HG02623 (cell line): ENCODE measurements around the gene SHROOM2.
A peak's percentile ranks its signal among the peaks of the same experiment; 100 is the strongest.

ENCODE experiments used
- ATAC-seq: cut with Tn5 transposase; IDR thresholded peaks from one replicate; pipeline ENCODE4 v1.9.1; 2021; ENCODE audit warnings: moderate library complexity; ENCODE audit not compliant: unreplicated experiment

SHROOM2 gene

DNA sequence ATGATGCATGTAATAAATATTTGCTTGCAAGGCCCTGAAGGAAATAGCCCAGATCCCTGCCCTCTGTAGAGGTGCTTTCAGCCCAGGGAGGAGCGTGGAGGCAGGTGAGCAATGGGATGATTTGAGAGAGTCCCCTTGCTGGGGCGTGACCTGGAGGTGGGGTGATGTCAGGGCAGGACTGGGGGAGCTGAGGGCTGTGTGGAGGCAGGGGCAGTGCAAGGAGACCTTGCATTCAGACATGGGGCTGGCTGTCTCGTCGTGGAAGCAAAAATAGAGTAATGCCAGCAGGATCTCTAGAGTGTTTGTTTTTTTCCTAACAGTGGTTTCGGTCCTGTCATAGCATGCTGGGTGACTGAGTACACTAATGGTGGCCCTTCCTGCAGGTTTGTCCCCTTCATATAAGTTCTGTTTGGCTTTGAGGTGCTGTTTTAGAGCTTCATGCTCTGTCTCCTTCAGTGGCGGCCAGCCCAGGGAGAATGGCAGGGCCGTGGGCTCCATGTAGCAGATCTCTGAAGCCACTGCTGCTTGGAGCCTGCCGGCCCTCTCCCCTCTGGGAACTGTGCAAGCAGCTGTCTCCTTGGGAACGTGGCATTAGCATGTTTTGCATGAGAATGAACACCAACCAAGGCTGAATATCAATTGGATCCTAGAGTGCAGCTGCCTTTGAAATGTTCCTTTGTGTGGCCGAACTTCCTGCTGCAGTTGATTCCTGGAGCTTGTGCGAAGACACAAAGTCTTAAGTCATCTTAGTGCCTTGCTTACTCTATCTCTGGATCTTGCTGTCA, 141.7 kb downstream of the SHROOM2 start:
- no peak for ATAC-seq

DNA sequence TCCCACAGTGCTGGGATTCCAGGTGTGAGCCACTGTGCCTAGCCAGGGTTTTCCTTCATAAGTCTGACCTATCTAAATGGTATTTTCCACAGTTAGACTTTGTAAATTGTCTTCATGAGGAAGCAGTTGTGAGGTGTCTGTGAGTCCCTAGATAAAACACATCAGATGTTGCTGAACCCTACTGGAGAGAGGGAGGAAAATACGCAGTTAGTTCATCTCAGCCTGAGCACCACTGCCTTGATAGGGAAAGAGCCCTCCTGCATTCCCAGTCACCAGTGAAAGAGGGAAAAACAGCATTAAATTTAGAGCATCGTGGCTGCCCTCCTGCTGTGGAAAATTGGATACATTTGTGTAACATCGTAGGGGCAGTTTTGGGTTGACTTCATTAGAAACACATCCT, 149.2 kb downstream of the SHROOM2 start:
- no peak for ATAC-seq

DNA sequence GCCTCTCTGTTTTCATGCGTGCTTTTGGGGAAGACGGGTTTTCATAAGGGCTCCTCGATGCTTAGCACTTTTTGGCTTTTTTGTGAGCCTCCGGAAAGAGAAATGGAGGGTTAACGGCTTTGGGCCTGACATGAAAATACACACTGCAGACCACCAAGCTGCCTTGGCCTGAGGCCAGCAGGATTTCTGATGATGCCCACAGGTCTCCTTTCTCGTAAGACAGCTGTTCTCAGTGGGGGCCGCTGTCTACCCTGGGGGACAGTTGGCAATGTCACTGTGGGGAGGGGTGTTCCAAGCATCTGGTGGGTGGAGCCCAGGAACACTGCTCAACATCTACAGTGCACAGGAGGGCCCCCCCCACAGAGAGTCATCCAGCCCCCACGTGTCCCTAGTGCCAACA, 151.5 kb downstream of the SHROOM2 start:
- no peak for ATAC-seq

DNA sequence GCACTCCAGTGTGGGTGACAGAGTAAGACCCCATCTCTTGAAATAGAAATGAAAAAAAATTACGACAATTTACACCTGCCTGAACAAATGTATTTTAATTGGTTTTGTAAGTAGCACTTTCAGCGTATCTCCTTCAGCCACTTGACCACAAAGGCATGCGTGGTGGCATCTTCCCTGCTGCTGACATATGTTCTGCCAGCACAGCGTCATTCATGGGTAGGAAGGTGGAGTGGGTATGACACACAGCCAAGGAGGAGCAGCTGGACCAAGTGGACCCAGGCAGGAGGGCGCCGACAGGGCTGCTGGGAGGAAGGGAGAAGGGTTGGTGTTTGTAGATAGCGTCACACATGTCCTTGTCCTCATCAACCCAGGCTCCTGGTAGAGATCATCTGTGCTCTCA, 152.3 kb downstream of the SHROOM2 start:
- no peak for ATAC-seq

DNA sequence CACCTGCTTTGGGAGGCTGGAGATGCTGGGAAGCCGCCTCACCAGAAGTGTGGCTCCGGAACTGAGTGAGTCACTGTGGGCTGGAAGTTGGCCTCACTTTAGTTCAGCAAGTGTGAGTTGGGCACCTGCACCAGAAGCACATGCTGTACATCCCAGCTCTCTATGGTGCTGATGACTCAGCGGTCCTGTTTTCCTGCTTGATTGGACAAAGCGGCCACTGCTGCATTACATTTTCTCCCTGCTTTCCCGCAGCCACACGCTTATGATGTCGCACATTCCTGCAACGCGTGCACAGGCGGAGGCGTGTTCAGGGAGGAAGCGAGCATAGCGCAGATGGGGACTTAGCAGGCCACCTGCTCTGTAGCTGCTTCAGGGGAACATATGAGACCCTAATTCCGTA, 154.2 kb downstream of the SHROOM2 start:
- ATAC-seq: no peak

DNA sequence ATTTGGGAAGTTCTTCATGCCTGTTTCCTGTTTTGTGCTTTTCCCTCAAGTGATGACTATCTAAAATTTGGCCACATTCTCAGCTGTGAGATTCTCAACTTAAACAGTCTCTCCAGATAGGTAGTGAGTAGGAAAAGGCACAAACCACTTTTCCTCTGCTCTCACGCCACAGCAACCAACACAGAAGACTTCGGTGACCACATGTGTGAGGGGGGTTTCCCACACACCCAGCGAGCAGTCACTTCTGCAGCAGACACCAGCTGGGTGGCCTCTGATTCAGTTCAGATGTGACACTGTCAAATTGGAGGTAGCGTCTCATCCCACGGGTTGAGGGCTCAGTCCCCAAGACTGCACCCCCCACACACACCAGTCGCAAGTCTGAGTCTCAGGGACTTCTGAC, 155.9 kb downstream of the SHROOM2 start:
- ATAC-seq: peak; percentile 93

DNA sequence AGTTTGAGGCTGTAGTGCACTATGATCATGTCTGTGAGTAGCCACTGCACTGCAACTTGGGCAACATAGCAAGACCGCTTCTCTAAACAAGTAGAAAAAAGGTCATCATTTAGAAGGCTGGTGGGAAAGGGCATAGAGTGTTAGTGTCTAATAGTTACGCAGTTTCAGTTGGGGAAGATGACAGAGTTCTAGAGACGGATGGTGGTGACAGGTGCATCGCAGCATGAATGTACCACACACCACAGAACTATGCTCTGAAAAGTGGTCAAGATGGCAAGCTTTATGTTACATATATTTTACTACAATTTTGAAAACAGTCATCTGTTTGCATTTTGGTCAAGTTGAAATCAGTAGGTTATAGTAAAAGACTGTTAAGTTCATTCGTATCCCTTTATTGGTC, 157.2 kb downstream of the SHROOM2 start:
- ATAC-seq: no peak

DNA sequence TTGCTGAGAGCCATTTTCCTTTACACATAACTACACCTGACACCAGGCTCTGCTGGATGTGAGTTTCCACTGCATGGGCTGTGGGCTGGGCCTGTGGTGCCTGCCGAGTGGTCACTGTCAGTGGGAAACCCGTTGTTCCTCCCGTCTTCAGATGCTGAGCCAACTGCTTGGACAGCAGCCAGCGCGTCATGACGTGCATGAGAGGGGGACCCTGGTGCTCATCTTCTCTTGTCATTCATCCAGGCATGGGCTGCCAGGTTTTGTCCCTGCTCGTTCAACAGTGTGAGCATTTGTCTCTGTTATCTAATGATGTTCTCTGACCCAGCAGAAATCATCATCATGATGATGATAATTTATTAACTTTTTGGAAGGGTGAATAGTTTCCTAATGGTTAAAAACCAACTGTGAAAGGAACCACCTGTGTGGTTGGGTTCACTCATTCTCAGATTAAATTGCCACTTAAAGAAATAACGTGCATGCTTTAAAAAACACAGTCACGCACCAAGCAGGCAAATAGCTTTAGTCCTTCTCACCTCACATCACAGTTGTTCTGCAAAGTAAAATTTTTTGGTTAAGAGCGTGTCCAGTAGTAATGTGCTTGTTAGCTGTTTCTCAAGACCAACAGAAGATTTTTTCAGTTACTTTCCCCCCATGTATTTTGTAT, 161.0 kb downstream of the SHROOM2 start:
- no peak for ATAC-seq

DNA sequence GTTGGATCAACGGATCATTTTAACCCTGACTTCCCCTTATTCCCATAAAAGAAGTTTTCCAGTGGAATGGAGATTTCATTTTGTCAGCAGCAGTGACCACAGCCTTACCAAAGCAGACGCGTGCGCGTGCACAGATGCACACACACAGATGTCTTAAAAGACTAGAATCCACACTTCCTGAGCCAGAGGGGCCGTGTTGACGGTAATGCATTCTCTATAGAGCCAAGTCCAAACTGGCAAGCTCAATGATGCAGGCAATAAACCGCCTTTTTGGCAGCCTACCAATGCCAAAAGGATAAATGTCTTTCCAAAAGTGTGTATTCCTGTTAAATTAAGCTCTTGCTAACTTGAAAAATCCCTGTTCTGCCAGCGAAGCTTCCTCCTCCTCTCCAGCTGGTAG, 162.2 kb downstream of the SHROOM2 start:
- ATAC-seq: no peak

DNA sequence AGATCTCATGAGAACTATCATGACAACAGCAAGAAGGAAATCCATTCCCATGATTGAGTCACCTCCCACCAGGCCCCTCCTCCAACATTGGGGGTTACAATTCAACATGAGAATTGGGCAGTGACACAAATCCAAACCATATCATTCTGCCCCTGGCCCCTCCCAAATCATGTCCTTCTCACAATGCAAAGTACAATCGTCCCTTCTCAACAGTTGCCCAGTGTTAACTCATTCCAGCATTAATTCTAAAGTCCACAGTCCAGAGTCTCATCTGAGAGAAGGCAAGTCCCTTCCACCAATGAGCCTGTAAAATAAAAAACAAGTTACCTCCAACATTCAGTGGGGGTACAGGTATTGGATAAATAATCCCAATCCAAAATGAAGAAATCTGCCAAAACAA, 166.1 kb downstream of the SHROOM2 start:
- ATAC-seq: no peak

DNA sequence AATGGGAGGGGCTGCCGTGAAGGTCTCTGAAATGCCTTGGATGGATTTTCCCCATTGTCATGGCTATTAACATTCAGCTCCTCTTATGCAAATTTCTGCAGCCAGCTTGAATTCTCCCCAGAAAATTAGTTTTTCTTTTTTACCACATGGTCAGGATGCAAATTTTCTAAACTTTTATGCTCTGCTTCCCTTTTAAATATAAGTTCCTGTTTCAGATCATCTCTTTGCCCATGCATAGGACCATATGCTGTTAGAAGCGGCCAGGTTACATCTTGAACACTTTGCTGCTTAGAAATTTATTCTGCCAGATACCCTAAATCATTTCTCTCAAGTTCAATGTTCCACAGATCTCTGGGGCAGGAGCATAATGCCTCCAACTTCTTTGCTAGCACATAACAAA, 167.2 kb downstream of the SHROOM2 start:
- no peak for ATAC-seq

DNA sequence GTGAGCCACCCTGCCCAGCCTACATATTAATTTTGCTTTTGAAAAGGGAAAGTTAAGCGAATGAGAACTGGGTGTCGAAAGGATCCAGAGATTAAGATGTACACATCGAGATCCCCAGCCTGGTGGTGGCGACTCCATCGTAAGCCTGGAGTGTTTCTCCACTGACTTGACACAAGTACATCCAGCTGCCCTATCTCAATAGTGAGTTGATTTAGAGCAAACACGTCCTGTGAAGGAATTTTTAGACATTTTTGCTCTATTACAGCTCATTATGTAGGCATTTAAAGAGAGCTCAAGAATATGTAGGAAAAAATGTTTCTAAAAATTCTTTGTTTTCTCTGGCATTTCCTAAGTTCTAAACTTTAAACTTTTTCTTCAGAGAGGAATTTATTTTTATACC, 169.3 kb downstream of the SHROOM2 start:
- no peak for ATAC-seq

DNA sequence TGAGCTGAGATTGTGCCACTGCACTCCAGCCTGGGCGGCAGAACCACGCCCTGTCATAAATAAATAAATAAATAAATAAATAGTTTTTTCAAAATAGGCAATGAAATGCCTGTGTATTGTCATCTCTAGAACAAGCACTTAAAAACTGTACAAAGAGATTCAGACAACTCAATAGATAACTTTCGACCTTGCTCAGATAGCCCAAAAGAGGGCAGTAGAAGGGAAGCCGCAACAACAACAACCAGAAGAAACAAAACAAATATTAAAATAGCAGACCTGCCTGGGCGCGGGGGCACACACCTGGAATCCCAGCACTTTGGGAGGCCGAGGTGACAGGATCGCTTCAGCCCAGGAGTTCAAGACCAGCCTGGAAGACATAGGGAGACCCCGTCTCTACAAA, 171.5 kb downstream of the SHROOM2 start:
- no peak for ATAC-seq

DNA sequence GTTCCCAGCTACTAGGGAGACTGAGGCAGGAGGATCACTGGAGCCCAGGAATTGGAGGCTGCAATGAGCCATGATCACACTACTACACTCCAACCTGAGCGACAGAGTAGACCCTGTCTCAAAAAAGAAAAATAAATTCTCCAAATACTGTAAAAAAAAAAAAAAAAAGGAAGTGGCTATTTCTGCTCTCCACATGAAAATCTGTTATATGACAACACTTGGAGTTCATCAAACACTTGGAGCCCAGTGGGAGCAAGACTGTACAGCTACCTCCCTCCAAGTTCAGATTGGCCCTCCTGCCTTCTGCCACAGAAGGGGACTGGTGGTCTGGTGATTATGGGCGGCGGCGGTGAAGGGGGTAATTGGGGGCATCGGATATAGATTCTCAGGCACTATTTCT, 172.0 kb downstream of the SHROOM2 start:
- no peak for ATAC-seq

DNA sequence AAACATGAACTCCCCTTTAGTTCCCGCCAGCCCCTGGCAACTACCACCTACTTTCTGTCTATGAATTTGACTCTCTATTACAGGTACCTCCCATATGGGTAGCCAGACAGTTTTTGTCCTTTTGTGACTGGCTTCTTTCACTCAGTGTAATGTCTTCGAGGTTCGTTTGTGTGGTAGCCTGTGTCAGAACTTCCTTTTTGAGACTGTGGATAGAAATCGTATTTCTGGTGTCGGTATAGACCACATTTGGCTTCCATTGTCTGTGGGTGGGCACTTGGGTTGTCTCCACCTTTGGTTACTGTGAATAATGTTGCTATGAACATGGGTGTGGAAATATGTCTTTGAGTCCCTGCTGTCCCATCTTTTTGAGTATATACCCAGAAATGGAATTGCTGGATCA, 175.5 kb downstream of the SHROOM2 start:
- ATAC-seq: no peak

DNA sequence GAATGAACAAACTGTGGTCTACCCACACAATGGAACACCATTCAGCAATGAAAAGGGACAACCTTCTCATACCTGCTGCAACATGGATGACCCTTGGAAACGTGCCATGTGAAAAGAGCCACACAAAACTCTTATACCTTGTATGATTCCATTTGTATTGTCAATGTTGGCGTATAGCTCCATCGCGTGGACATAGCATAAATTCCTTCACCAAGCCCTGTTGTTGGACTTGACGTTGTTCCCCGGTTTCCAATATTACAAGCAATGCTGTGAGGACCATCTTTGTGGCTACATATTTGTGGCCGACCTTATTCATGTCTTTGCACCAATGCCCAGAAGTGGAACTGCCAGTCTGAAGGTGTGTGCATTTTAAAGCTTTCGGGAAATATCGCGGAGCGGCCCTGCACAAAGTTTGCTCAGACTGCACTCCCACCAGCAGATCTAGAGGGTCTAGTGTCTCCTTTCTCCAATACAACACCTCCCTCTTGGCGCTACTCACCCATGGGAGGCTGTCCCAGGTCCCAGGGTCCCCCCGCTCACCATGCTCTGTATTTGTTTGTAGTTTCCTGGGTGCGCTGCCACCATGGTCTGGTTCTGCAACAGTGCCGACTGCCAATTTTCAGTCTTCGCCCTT, 180.7 kb downstream of the SHROOM2 start, which contains the start of gene CLDN34:
TSS of gene CLDN34 (plus strand) at position 584 of the 634 bp plus-strand sequence. CDS start at position 584, 0 bp downstream.
- no peak for ATAC-seq

DNA sequence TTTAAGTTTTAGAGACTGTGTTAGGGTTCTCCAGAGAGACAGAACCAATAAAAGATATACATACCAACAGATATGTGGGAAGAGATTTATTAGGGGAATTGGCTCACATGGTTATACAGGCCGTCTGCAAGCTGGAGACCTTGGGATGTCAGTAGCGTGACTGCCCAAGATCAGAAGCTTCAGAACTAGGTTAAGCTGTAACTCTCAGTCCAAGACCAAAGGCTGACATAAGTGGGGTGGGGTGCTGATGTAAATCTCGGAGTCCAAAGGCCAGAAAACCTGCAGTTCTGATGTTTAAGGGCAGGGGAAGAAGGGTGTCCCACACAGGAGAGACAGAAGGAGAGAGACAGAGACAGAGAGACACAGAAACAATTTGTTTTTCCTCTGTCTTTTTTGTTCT, 191.4 kb downstream of the SHROOM2 start:
- no peak for ATAC-seq

DNA sequence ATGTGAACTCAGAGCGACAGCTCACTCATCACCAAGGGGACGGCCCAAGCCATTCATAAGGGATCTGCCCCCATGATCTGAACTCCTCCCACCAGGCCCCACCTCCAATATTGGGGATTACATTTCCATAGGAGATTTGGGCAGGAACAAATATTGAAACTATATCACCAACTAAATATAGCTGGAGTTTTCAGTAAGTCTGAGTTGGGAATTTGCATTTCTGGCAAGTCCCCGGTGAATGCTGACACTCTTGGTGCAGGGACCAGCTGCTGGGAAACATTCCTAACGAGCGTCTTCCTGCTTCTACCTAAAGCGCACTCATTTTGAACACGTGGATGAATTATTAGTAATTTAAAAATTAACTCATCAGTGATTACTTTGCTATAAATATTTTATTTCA, 194.2 kb downstream of the SHROOM2 start:
- no peak for ATAC-seq

DNA sequence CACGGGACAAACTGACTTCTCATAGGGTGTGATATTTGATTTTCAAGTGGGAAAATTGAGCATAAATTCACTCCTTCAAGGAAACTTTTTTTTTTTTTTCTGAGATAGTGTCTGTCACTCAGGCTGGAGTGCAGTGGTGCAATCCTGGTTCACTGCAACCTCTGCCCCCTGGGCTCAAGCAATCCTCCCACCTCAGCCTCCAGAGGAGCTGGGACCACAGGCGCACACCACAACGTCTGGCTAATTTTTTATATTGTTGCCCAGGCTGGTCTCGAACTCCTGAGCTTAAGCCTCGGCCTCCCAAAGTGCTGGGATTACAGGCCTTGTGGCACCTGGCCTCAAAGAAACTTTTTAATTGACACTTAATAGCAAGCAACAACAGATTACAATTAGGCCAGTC, 194.7 kb downstream of the SHROOM2 start:
- ATAC-seq: no peak

DNA sequence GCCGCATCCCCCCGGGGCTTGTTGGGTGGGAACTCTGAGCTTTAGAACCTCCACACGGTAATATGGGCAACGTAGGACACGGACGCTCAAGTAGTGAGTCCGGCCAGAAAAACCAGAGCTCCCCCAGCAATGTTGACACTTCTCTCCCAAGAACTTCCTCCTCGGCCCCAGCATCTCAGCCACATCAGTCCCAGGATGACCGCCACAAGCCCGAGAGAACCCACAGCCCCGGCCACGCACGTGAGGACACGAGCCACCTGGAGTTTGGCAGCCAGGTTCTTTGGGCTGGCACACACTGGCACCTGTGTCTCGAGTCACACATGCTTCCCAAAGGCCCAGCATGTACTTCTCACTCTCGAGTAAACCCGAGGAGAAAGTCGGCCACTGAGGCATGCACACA, 197.2 kb downstream of the SHROOM2 start:
- ATAC-seq: no peak

DNA sequence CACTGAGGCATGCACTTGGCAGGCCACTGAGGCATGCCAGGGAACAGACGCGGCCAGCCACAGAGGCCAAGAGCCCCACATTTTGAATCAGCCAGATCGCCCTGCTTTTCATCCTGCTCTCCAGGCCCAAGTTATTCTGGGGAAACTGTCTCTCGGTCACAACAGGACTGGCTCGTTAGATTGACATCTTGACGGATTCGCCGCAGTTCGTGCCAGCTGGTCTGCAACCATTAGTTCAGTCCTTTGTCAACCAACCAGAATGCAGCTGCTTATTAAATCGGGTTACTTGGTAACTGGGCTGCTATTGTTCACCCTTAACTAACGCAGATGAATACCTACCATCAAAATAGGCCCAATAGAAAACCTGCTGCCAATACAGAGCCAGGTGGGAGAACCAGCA, 197.6 kb downstream of the SHROOM2 start:
- no peak for ATAC-seq

DNA sequence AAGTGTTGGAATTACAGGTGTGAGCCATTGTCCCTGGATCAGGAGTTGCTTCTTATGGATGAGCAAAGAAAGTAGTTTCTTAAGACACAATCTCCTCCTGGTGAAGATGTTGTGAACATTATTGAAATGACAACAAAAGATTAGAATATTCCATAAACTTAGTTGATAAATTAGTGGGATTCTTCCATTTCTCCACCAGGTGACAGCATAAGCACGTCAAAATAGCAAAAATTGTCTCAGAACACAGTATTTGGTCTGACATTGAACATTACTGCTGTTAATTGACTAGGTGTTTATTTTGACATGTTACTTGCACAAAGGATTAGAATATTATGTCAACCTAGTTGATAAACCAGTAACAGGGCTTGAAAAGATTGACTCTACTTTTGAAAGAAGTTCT, 202.5 kb downstream of the SHROOM2 start:
- no peak for ATAC-seq
